HFF-Myc (cell line): Measurements from ENCODE around the gene CDK1.

ENCODE experiments used
- DNase-seq: peaks from one replicate; pipeline ENCODE4 v3.0.0-alpha.2; 2011; ENCODE audit warnings: low read depth; ENCODE audit errors: extremely low read depth
- H3K4me3 ChIP-seq: replicated peaks from 2 replicates; pipeline ENCODE4 v1.5.1; 2011; ENCODE audit warnings: low read depth, mild to moderate bottlenecking, control low read depth, low read length
- CTCF ChIP-seq: IDR thresholded peaks from 2 replicates; pipeline ENCODE4 v1.5.1; 2012; ENCODE audit warnings: mild to moderate bottlenecking, low read depth, low read length, control low read depth; ENCODE audit errors: missing control alignments

Gene CDK1

DNA sequence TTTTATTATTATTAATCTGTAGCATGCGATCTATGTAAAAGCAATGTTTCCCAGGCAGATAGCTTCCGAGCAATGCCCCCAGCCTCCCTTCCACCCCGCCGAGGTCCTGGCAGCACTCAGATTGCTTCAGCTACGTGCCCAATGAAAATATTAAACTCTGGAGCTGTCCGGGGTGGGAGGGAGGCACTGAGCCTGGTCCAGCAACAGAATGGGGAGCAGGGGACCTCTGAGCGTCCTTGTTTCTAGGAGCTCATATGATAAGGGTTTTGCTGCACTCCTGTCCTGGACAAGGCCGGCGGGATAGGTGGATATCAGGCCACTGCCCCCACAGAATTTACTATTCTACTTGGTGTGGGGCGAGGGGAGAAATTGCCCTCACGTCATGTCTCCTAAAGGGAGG lies 44.5 kb upstream of the CDK1 start:
- no peak for TF ChIP-seq CTCF
- no peak for DNase-seq
- no peak overlapping the region for H3K4me3 ChIP-seq

GRCh38 chr10:60734226-60734625 lies 44.1 kb upstream of the CDK1 start:
- no peak overlapping the region for H3K4me3 ChIP-seq
- no peak for DNase-seq
- no peak for TF ChIP-seq CTCF

- H3K4me3 ChIP-seq: no peak overlapping the region
- no peak for DNase-seq
- TF ChIP-seq CTCF: no peak
These were observed 43.0 kb upstream of the CDK1 start for GRCh38 chr10:60735244-60735643.

- no peak for TF ChIP-seq CTCF
- DNase-seq: no peak
- no peak overlapping the region for H3K4me3 ChIP-seq
These were observed 41.0 kb upstream of the CDK1 start for GRCh38 chr10:60737242-60737641.

DNA sequence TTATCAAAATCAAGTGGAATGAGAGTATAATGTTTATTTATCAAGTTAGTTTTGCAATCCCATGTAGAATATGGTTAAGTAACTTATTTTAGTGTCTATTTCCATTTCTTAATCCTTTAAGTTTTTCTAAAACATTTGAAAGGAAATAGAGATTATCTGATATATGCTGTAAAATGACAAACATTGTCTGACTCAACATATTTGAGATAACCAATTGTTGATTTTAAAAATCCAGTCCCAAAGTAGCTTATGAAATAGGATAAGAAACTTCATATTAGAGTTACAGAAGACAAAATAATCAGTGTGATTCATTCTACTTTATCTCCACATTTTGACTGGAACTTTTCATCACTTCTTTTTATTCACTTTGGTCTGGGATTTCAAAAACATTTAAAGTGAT lies 38.7 kb upstream of the CDK1 start:
- no peak for TF ChIP-seq CTCF
- no peak for DNase-seq
- H3K4me3 ChIP-seq: no peak overlapping the region

- no peak for DNase-seq
- H3K4me3 ChIP-seq: no peak overlapping the region
- no peak for TF ChIP-seq CTCF
These were observed 35.8 kb upstream of the CDK1 start for GRCh38 chr10:60742512-60742911.

DNA sequence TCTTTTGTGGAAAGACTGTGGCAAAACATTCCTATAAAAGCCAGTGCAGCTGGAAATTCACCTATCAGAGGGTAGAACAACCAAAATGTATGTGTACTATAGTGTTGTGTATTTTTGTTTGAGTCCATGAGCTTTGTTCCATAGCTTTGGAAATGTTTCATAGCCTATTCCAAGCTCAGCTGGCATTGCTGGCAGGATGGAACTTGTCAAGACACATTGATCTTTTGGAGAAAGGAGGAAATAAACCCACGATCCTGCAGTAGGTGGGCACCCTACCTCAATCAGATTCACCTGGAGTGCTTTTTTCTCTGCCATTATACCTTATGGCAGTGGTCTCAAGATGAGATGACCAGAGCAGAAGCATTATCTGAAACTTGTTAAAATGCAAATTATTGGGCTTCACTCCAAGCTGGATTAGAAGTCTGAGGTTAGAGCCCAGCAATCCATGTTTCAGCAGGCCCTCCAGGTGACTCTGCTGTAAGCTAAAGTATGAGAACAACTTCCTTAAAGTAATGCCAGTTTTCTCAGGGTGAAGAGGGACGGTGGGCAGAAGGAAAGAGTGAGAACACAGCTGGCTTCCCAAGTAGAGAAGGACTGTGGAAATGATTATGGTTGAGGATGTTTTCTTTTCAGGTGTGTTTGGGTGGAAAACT lies 30.3 kb upstream of the CDK1 start:
- no peak overlapping the region for H3K4me3 ChIP-seq
- no peak for TF ChIP-seq CTCF
- DNase-seq: no peak
